ENCODE data around the gene F8A2.
"Not testable (repeated sequence)": the region's sequence is repeated elsewhere in the genome, so short reads cannot be mapped to it uniquely, and the experiment has no call there.

Gene F8A2

GRCh38 chrX:155381843-155382528, at the start of gene F8A2:
Gene F8A2 (plus strand): TSS chrX:155382095. CDS start chrX:155382115, 20 bp downstream.
- not testable (repeated sequence) for H3K4me3 ChIP-seq (ENCODE audit: low read length in 2 of 2); H3K4me1 ChIP-seq (ENCODE audit: control insufficient read depth in 2 of 2, insufficient read depth in 2 of 2, low read length in 2 of 2); H3K9ac ChIP-seq (ENCODE audit: low read depth in 1 of 2, low read length in 2 of 2); H3K27me3 ChIP-seq (ENCODE audit: control insufficient read depth in 2 of 2, insufficient read depth in 2 of 2, low read length in 2 of 2); H3K36me3 ChIP-seq (ENCODE audit: control insufficient read depth in 2 of 2, insufficient read depth in 2 of 2, low read length in 2 of 2); H3K9me3 ChIP-seq (ENCODE audit: control insufficient read depth in 2 of 2, low read length in 2 of 2); H3K27ac ChIP-seq (ENCODE audit: low read depth in 2 of 2, low read length in 2 of 2)

GRCh38 chrX:155333544-155334100, 48.3 kb upstream of the F8A2 start:
- H3K9ac ChIP-seq (ENCODE audit: low read depth in 1 of 2, low read length in 2 of 2) = no peak overlapping the region

GRCh38 chrX:155334486-155335336, 47.2 kb upstream of the F8A2 start, which contains the start of gene CLIC2:
Gene CLIC2 (minus strand): TSS chrX:155334614. CDS start chrX:155334427, 187 bp downstream.
- Histone ChIP-seq H3K9ac (ENCODE audit: low read depth in 1 of 2, low read length in 2 of 2) (peak within 1 kb of the TSS in 1 of 2 donors; percentile 20), H3K36me3 (ENCODE audit: control insufficient read depth in 2 of 2, insufficient read depth in 2 of 2, low read length in 2 of 2) (no peaks in the 10 kb centered on the region), H3K4me1 (ENCODE audit: control insufficient read depth in 2 of 2, insufficient read depth in 2 of 2, low read length in 2 of 2) (no peaks in the 10 kb centered on the region), H3K4me3 (ENCODE audit: low read length in 2 of 2) (peak within 1 kb of the TSS; percentile 10 to 62), H3K27me3 (ENCODE audit: control insufficient read depth in 2 of 2, insufficient read depth in 2 of 2, low read length in 2 of 2) (no peaks in the 10 kb centered on the region), H3K9me3 (ENCODE audit: control insufficient read depth in 2 of 2, low read length in 2 of 2) (no peaks in the 10 kb centered on the region), H3K27ac (ENCODE audit: low read depth in 2 of 2, low read length in 2 of 2) (peak within 1 kb of the TSS; percentile 43 to 48)

More at GRCh38 chrX:155333544-155334100, 48.3 kb upstream of the F8A2 start:
- no peaks in the 10 kb centered on the region for H3K36me3 ChIP-seq (ENCODE audit: control insufficient read depth in 2 of 2, insufficient read depth in 2 of 2, low read length in 2 of 2)
- peak overlapping the region; percentile 43 to 48 for H3K27ac ChIP-seq (ENCODE audit: low read depth in 2 of 2, low read length in 2 of 2)
- H3K4me3 ChIP-seq (ENCODE audit: low read length in 2 of 2) = peak overlapping the region; percentile 10 to 62
- no peaks in the 10 kb centered on the region for H3K27me3 ChIP-seq (ENCODE audit: control insufficient read depth in 2 of 2, insufficient read depth in 2 of 2, low read length in 2 of 2)
- no peaks in the 10 kb centered on the region for H3K4me1 ChIP-seq (ENCODE audit: control insufficient read depth in 2 of 2, insufficient read depth in 2 of 2, low read length in 2 of 2)
- H3K9me3 ChIP-seq (ENCODE audit: control insufficient read depth in 2 of 2, low read length in 2 of 2) = no peaks in the 10 kb centered on the region

GRCh38 chrX:155335337-155335712, 46.6 kb upstream of the F8A2 start:
- H3K9me3 ChIP-seq (ENCODE audit: control insufficient read depth in 2 of 2, low read length in 2 of 2); H3K4me3 ChIP-seq (ENCODE audit: low read length in 2 of 2); H3K9ac ChIP-seq (ENCODE audit: low read depth in 1 of 2, low read length in 2 of 2); H3K27me3 ChIP-seq (ENCODE audit: control insufficient read depth in 2 of 2, insufficient read depth in 2 of 2, low read length in 2 of 2); H3K36me3 ChIP-seq (ENCODE audit: control insufficient read depth in 2 of 2, insufficient read depth in 2 of 2, low read length in 2 of 2); H3K4me1 ChIP-seq (ENCODE audit: control insufficient read depth in 2 of 2, insufficient read depth in 2 of 2, low read length in 2 of 2): not testable (repeated sequence)
- peak overlapping the region in 1 of 2 donors; percentile 37 for H3K27ac ChIP-seq (ENCODE audit: low read depth in 2 of 2, low read length in 2 of 2)

- H3K4me1 ChIP-seq (ENCODE audit: control insufficient read depth in 2 of 2, insufficient read depth in 2 of 2, low read length in 2 of 2); H3K4me3 ChIP-seq (ENCODE audit: low read length in 2 of 2); H3K27me3 ChIP-seq (ENCODE audit: control insufficient read depth in 2 of 2, insufficient read depth in 2 of 2, low read length in 2 of 2); H3K36me3 ChIP-seq (ENCODE audit: control insufficient read depth in 2 of 2, insufficient read depth in 2 of 2, low read length in 2 of 2); H3K9me3 ChIP-seq (ENCODE audit: control insufficient read depth in 2 of 2, low read length in 2 of 2); H3K9ac ChIP-seq (ENCODE audit: low read depth in 1 of 2, low read length in 2 of 2); H3K27ac ChIP-seq (ENCODE audit: low read depth in 2 of 2, low read length in 2 of 2): not testable (repeated sequence)
These were observed 36.2 kb upstream of the F8A2 start for GRCh38 chrX:155345689-155346088.

GRCh38 chrX:155349448-155349847, 32.4 kb upstream of the F8A2 start:
- not testable (repeated sequence) for H3K9me3 ChIP-seq (ENCODE audit: control insufficient read depth in 2 of 2, low read length in 2 of 2); H3K36me3 ChIP-seq (ENCODE audit: control insufficient read depth in 2 of 2, insufficient read depth in 2 of 2, low read length in 2 of 2); H3K4me3 ChIP-seq (ENCODE audit: low read length in 2 of 2); H3K4me1 ChIP-seq (ENCODE audit: control insufficient read depth in 2 of 2, insufficient read depth in 2 of 2, low read length in 2 of 2); H3K27me3 ChIP-seq (ENCODE audit: control insufficient read depth in 2 of 2, insufficient read depth in 2 of 2, low read length in 2 of 2); H3K9ac ChIP-seq (ENCODE audit: low read depth in 1 of 2, low read length in 2 of 2); H3K27ac ChIP-seq (ENCODE audit: low read depth in 2 of 2, low read length in 2 of 2)

GRCh38 chrX:155363712-155364111, 18.2 kb upstream of the F8A2 start:
- H3K36me3 ChIP-seq (ENCODE audit: control insufficient read depth in 2 of 2, insufficient read depth in 2 of 2, low read length in 2 of 2); H3K9me3 ChIP-seq (ENCODE audit: control insufficient read depth in 2 of 2, low read length in 2 of 2); H3K27ac ChIP-seq (ENCODE audit: low read depth in 2 of 2, low read length in 2 of 2); H3K27me3 ChIP-seq (ENCODE audit: control insufficient read depth in 2 of 2, insufficient read depth in 2 of 2, low read length in 2 of 2); H3K9ac ChIP-seq (ENCODE audit: low read depth in 1 of 2, low read length in 2 of 2); H3K4me1 ChIP-seq (ENCODE audit: control insufficient read depth in 2 of 2, insufficient read depth in 2 of 2, low read length in 2 of 2); H3K4me3 ChIP-seq (ENCODE audit: low read length in 2 of 2): not testable (repeated sequence)

GRCh38 chrX:155373777-155374458, 8.0 kb upstream of the F8A2 start:
- H3K9ac ChIP-seq (ENCODE audit: low read depth in 1 of 2, low read length in 2 of 2); H3K27ac ChIP-seq (ENCODE audit: low read depth in 2 of 2, low read length in 2 of 2); H3K27me3 ChIP-seq (ENCODE audit: control insufficient read depth in 2 of 2, insufficient read depth in 2 of 2, low read length in 2 of 2): not testable (repeated sequence)

GRCh38 chrX:155379802-155380201, 2.1 kb upstream of the F8A2 start:
- H3K9me3 ChIP-seq (ENCODE audit: control insufficient read depth in 2 of 2, low read length in 2 of 2); H3K4me3 ChIP-seq (ENCODE audit: low read length in 2 of 2); H3K4me1 ChIP-seq (ENCODE audit: control insufficient read depth in 2 of 2, insufficient read depth in 2 of 2, low read length in 2 of 2); H3K27me3 ChIP-seq (ENCODE audit: control insufficient read depth in 2 of 2, insufficient read depth in 2 of 2, low read length in 2 of 2); H3K27ac ChIP-seq (ENCODE audit: low read depth in 2 of 2, low read length in 2 of 2); H3K9ac ChIP-seq (ENCODE audit: low read depth in 1 of 2, low read length in 2 of 2); H3K36me3 ChIP-seq (ENCODE audit: control insufficient read depth in 2 of 2, insufficient read depth in 2 of 2, low read length in 2 of 2): not testable (repeated sequence)

More at GRCh38 chrX:155373777-155374458, 8.0 kb upstream of the F8A2 start:
- not testable (repeated sequence) for H3K4me3 ChIP-seq (ENCODE audit: low read length in 2 of 2); H3K36me3 ChIP-seq (ENCODE audit: control insufficient read depth in 2 of 2, insufficient read depth in 2 of 2, low read length in 2 of 2); H3K9me3 ChIP-seq (ENCODE audit: control insufficient read depth in 2 of 2, low read length in 2 of 2); H3K4me1 ChIP-seq (ENCODE audit: control insufficient read depth in 2 of 2, insufficient read depth in 2 of 2, low read length in 2 of 2)

GRCh38 chrX:155382529-155382967, 653 bp downstream of the F8A2 start:
- not testable (repeated sequence) for H3K27me3 ChIP-seq (ENCODE audit: control insufficient read depth in 2 of 2, insufficient read depth in 2 of 2, low read length in 2 of 2)

More at GRCh38 chrX:155382529-155382967, 653 bp downstream of the F8A2 start:
- H3K27ac ChIP-seq (ENCODE audit: low read depth in 2 of 2, low read length in 2 of 2); H3K9ac ChIP-seq (ENCODE audit: low read depth in 1 of 2, low read length in 2 of 2); H3K4me3 ChIP-seq (ENCODE audit: low read length in 2 of 2); H3K9me3 ChIP-seq (ENCODE audit: control insufficient read depth in 2 of 2, low read length in 2 of 2); H3K4me1 ChIP-seq (ENCODE audit: control insufficient read depth in 2 of 2, insufficient read depth in 2 of 2, low read length in 2 of 2); H3K36me3 ChIP-seq (ENCODE audit: control insufficient read depth in 2 of 2, insufficient read depth in 2 of 2, low read length in 2 of 2): not testable (repeated sequence)

All from mucosa of rectum (tissue), 2 donors.